Measurements from ENCODE around the gene TNN.

Gene TNN

GRCh38 chr1:175116210-175116798 is 48.7 kb downstream of the TNN start:
- DNase-seq: no peak

- no peak for DNase-seq
Measured at GRCh38 chr1:175116903-175117302, 49.3 kb downstream of the TNN start.

GRCh38 chr1:175118375-175119367 is 51.0 kb downstream of the TNN start:
- no peak for DNase-seq

- no peak for DNase-seq
Measured at GRCh38 chr1:175120511-175120910, 52.9 kb downstream of the TNN start.

- no peak for DNase-seq
Measured at GRCh38 chr1:175124861-175125260, 57.2 kb downstream of the TNN start.

- DNase-seq: no peak
Measured at GRCh38 chr1:175126347-175126746, 58.7 kb downstream of the TNN start.

GRCh38 chr1:175127565-175127964 is 59.9 kb downstream of the TNN start:
- DNase-seq: no peak

GRCh38 chr1:175128523-175128922 is 60.9 kb downstream of the TNN start:
- DNase-seq: no peak

GRCh38 chr1:175129182-175129581 is 61.5 kb downstream of the TNN start:
- DNase-seq: no peak

- DNase-seq: no peak
Measured at GRCh38 chr1:175129644-175129996, 62.0 kb downstream of the TNN start.

- DNase-seq: no peak
Measured at GRCh38 chr1:175129997-175130648, 62.5 kb downstream of the TNN start.

- no peak for DNase-seq
Measured at GRCh38 chr1:175130649-175131045, 63.0 kb downstream of the TNN start.

GRCh38 chr1:175131095-175131494 is 63.5 kb downstream of the TNN start:
- no peak for DNase-seq

- DNase-seq: no peak
Measured at GRCh38 chr1:175132436-175132835, 64.8 kb downstream of the TNN start.

GRCh38 chr1:175133673-175134435 is 66.2 kb downstream of the TNN start:
- DNase-seq: no peak

- DNase-seq: no peak
Measured at GRCh38 chr1:175134500-175134899, 66.9 kb downstream of the TNN start.

- DNase-seq: no peak
Measured at GRCh38 chr1:175136246-175136645, 68.6 kb downstream of the TNN start.

- no peak for DNase-seq
Measured at GRCh38 chr1:175137369-175137768, 69.7 kb downstream of the TNN start.

- no peak for DNase-seq
Measured at GRCh38 chr1:175138579-175138978, 70.9 kb downstream of the TNN start.

- no peak for DNase-seq
Measured at GRCh38 chr1:175145899-175146528, 78.4 kb downstream of the TNN start.

GRCh38 chr1:175146529-175147213 is 79.0 kb downstream of the TNN start:
- DNase-seq: peak; percentile 61

GRCh38 chr1:175147569-175147968 is 79.9 kb downstream of the TNN start:
- no peak for DNase-seq

All from NCI-H1694 treated with DMSO at 0.1 percent for 48 hours (cell line).